ENCODE results near the gene DLD.
"Not testable (repeated sequence)": the region's sequence is repeated elsewhere in the genome, so short reads cannot be mapped to it uniquely, and the experiment has no call there.

Gene DLD

DNA sequence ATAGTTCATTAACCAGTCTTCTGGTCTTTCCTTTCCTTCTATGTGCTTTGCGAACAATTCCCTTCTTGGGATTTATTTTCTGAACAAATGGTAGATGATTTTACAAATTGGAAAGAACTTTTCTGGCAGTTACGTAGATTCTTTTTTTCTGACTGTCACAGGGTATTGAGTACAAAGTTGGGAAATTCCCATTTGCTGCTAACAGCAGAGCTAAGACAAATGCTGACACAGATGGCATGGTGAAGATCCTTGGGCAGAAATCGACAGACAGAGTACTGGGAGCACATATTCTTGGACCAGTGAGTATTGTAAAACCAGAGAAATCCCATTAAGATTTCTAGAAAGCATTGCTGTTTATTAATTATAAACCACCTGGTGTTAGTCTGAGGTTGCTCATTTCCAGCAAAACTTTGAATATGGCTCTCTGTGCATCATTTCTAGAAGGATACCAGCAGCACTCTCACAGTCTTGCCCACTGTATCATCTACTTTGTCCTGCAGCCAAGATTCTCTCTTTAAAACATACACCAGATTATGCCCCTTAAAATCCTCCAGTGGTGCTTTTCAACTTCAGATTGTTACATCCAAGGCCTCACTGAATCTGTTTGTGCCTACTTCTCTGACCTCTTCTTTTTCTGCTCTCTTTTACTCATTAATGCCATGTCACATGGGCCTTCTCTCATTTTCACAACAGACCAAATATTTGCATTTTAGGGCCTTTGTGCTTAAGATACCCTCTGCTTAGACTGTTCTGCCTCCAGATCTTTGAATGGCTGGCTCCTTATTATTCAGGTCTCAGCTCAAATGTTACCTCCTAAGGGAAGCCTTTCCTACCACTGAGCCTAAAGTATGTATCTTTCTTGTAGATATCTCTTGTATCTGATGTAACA is 27.0 kb downstream of the DLD start:
- DNase-seq: no peak

DNA sequence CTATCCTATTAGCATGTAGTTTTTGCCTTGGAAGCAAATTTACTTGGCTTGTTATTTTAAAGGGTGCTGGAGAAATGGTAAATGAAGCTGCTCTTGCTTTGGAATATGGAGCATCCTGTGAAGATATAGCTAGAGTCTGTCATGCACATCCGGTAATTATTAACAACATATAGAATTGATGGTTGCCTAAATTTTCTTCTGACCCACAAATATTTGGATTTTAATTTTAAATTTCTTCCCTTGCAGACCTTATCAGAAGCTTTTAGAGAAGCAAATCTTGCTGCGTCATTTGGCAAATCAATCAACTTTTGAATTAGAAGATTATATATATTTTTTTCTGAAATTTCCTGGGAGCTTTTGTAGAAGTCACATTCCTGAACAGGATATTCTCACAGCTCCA is 28.0 kb downstream of the DLD start:
- DNase-seq: no peak

DNA sequence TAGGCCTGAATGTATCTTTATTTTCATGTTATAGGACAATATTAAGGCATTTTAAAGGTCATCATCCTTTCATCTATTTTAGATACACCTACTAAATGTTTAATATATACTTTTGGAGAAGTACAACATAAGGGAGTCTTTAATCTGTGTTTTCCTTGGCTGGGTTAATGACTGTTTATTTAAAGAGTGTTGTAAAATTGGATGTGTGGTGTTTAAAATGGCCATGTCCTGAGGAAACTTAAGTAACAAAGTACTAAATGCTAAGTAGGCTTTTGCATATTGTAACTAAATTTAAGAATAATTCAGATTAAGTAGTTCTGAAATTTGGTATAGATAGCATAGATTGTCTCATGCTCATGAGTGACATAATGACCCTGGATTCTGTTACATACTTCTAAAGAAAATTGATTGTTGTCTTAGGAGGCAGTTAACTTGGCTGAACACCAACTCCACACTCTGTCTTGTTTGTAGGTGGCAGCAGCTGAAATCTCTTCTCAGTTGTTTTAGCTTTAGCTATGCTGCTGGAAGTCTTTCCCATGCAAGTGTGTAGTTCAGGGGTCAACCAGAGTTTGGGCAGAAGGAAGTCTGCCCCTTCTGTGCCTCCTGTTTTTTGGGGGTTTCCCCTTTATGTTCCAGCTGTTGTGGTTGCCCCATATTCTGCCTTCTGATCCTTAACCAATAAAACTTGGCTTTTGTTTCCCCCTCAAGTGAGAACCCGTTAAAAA is 29.2 kb downstream of the DLD start:
- no peak for DNase-seq

DNA sequence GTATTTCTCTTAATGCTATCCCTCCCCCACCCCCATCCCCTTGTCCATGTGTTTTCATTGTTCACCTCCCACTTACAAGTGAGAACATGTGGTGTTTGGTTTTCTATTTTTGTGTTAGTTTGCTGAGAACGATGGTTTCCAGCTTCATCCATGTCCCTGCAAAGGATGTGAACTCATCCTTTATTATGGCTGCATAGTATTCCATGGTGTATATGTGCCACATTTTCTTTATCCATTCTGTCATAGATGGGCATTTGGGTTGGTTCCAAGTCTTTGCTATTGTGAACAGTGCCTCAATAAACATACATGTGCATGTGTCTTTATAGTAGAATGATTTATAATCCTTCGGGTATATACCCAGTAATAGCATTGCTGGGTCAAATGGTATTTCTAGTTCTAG is 30.8 kb downstream of the DLD start:
- DNase-seq: not testable (repeated sequence)

DNA sequence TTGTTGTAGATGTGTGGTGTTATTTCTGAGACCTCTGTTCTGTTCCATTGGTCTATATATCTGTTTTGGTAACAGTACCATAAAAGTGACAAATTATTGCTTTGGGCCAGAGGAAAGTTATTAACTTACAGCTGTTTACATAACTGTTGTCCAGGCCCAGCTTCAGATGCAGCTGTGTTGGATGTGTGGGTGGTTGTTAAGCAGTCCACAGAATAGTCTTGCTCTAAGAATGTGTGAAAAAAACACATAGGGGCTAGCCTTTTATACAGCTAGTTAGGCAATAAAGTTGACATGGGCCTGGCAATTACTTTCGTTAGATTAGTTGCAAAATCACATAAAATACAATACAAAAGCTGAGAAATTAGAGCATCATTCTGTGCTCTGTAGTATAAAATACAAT is 31.9 kb downstream of the DLD start:
- no peak for DNase-seq

DNA sequence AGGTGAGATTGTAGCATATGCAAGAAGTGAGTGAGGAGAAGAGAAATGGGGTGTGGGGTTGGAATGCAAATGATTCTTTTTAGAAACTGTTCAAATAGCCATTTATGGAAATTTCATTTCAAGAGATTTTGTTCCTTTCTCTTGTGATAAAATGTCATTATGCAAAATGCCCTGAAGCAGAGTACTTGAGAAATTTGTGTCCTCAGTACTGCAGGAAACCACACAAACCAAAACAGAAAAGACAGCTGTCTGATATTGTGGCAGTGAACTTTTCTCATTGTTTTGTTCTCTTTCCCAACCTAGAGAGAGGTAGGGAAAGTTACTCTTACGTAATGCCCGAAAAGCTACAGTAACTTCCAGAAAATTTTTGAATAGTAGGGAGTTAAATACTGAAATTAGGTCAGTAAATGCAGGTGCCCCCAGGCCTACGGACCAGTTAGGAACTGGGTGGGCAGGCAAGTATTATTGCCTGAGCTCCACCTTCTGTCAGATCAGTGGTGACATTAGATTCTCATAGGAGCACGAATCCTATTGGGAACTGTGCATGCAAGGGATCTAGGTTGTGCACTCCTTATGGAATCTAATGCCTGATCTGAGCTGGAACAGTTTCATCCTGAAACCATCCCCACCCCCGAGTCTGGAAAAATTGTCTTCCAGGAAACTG is 34.0 kb downstream of the DLD start:
- no peak for DNase-seq

DNA sequence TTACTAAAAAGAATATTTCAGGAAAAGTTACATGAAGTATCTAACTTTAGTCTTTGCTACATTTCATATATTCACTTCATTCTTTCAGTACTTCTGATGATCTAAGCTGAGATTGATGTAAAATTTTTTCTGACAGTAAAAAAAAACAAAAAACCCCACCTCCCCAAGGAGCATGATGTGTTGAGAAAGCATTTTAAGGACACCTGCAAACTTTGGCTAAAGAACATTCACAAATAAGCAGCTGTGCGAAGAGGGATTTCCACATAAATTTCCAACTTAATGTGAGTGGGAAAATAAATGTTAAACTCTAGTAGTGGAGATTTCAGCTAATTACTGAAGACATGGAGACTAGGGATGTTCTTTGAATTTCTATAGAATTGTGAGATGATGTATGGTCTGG is 35.5 kb downstream of the DLD start:
- DNase-seq: no peak

DNA sequence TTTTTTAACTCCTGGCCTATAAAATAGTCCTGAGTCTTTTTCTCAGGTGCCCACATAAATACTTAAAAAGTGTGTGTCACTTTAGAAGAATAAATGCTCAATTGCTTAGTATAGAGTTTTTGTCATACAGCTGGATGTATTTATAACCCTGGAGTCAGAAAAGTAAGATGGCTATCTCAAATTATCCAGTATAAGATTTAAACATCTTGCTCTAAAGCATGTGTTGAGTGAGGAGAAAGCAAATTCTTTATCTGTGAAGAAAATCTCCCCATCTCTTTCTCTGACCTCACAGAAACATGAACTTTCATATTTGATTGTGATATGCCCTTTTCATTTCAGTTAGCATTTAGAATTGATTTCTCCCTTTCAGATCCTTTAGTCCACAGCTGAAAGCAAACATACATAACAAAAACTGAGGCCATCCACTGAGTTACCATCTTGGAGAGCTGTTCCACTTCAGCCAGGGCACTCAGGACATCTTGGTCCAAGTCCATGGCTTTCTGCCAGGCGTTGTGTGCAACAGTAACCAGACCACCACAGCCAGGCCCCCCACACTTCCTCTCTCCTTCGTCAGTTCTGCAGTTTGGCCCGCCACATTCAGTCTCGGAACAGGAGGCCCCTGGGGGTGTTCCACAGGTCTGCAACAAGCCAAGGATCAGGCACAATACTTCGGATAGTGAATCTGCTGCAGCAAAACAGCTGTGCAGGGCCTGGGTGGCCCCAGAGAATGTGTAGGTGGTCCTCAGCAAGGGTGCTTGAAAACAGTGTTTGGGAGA is 40.9 kb downstream of the DLD start:
- no peak for DNase-seq

DNA sequence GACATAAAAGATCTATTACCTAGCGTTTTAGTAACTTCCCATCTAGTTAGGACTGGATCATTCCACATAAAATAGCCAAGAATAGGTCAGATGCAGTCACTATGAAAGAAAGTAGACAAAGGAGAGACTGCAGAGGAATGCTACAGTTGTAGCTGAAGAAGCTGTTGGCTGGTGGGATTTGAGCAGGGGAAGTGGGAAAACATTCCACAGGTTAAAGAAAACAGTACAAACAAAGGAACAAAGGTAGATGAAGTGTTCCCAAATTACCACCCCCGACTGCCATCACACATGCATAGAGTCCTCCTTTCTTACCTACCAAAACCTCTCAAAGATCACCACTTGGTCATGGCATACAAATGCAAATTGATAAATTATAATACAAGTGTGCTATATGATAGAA is 41.8 kb downstream of the DLD start:
- no peak for DNase-seq

DNA sequence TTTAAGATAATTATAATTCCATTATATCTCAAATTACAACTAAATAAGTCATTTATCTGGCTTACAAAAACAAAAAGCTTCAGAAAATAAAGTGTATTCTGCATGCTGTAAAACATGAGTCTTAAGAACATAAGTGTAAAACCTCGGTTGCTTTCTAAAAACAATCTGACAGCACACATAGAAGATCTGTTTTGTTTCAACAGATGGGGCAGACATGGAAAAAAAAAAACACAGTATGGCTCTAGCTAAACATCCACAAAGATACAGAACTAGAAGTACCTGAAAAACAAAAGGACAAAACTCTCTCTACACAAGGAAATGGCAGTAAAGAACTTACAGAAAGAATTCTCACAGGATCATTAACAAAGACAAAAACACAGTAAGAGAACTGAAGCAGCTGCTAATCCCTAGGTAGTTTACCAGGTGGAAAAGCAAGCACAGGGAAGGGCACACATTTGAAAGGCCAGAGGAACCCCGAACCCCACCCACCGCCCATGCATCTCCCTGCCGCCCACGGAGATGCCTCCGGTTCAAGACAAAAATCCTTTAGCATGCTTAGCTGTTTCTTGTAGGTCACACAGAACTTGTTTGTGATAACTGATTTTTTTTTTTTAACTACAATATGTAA is 42.5 kb downstream of the DLD start:
- no peak for DNase-seq

DNA sequence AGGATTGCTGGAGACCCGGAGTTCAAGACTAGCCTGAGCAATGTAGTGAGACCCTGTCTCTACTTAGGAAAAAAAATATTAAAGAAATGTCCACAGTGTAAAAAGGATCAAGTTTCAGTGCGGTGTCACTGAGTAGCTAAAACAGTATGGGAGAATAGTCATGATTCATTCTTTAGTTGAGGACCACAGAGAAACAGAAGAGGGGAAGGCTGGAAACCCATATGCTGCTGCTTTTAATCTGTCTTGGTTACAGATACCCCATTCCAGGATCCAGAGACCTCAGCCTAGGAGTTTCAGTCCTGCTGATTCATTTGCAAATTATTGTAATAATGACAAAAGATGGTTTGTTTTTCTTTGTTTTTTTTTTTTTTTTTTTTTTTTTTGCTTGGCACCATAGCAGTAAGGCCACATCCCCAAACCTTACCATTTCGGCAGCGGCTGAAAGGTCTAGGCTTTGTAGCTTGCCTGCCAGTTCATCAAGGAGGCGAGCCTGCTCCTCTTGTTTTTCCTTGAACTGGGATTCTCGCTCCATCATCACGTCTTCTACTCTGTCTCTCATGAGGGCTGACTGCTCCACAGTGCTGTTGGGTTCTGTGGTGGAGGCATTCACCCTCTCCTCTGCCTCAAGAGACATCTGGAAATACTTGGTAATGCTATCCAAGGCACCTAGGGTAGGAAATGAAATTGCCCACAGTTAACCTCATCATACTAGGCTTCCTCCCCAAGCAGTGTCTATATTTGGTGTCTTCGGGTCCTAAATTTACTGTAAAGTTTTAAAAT is 44.2 kb downstream of the DLD start:
- no peak for DNase-seq

DNA sequence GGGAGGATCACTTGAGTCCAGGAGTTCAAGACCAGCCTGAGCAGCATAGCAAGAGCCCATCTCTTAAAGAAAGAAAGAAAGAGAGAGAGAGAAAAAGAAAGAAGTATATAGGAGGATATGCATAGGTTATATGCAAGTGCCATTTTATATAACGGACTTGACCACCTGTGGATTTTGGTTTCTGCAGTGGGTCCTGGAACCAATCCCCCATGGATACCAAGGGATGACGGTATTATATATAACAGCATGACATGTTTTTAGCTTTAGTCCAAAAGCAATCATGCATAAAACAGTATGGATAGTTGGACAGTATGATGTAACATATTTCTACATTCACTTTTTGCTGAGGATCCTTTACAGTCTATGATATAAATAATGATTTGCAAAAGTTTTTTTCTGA is 45.3 kb downstream of the DLD start:
- DNase-seq: no peak

DNA sequence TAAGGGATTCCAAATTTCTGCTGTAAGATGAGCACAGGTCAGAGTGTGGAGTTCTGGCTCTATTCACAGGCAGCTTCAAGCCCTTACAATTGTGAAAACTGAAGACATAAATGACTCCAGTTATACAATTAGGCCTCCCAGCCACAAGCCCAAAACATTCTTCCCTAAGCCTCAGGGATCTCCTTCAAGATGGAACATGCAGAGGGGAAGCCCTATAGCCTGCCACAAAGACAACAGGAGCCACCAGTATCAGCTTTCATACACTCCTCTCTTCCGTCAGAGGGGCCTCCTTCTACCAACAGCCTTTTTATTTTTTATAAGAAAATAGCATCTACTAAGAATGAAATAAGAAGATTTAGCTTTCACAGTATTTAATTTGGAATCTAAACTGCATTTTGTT is 46.5 kb downstream of the DLD start:
- no peak for DNase-seq

DNA sequence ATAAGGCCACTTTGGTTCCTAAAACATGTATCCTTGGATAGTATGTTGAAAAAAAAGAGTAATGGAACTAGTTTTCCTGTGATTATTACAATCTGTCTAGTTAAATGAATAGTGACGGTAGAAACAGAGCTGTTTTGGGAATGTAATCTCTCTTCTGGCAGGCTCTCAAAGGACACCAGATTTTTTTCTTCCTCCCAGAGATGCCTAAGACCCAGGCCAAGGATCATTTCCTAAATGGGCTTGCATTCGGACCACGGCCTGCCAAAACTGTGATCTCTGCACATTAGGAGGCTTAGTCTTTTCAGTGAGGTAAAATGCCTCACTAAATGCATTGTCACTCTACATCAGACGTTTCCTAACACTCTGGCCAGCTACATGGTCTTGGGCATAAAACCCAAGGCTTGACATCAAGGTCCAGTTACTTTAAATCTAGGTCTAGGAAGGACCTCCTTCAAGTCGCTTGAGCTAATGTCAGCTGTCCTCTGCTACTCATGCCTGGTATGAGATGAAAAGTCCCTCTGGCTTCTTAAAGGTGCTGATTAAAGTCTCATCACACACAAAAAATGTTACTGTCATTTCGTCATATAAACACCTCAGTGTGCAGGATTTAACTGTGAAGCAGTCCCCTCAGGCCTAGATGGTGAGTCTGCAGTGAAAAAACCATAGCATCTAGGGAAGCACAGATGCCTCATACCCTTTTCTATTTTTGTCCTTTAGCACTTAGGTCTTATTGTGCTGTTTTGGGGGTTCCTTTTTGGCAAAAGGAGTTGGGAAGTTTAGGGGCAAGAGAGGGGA is 47.7 kb downstream of the DLD start:
- no peak for DNase-seq

DNA sequence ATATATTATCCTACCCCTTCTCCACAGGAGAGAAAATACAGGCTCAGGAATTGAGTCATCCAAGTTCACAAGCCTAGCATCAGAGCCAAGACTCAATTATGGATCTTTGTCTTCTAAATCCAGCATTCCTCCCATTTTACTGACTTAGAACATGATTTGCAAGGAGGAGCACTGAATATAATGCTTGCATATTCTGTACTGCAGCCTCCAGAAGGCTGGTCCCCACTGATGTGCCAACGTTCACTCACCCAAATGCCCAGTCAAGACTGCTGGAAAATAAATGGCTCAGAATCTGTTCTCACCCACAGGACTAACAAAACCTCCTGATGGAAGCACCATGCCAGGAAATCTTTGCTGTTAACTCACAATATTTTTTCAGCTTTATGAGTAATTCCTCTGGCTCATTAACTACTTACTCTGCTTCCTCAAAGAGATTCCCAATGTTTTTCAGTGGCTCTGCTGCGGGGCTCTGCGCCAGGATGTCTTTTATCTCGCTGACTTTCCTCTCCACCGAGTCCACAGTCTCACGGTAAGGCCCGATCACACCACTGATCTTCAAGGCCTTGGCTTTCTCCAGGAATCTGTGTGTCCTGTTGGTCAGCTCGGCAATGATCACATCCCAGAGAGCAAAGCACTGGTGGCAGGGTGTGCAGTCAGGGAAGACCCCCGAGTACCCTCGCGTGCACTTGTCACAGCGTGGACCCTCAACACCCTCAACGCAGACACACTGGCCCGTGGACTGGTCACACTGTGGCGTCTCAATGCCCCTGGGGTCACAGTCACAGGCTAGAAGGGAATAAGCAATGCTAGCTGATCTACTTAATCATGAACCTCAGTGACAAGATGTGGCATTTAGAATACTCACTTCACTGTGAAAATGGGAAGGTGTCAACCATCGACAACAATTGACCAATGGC is 48.8 kb downstream of the DLD start:
- no peak for DNase-seq

DNA sequence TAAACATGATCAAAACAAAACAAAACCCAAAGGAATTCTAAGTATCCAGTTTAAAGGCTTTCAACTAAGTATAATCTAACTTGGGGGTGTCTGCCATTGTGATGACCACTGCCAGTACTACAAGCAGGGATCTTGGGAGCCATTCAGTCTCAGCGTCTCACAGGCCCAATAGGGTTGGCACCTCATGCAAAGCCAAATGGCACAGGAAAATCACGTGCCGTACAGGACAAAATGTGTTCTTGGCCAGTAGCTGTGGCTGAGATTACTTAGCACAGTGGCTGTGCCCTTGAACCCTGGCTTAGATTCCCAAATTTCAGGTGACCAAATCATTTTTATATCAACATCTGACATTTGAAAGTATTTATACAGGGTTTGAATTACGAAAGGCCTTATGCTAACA is 50.0 kb downstream of the DLD start:
- DNase-seq: no peak

DNA sequence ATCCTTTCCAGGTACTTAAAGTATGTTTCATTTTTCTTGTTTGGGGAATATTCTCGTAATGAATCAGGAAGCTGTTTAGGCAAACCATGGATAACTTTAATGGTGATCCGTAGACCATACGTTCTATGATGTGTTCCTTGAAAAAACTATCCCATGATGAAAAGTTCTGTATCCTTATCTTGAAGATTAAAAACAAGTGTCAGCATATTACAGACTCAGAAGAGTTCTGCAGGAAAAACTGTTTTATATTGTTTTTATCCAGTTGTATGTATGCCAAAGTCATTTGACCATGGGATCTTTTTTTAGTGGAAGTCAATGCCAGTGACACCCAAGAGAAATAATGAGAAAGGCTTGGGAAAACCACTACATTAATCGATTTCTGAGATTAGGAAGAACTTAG is 52.0 kb downstream of the DLD start:
- DNase-seq: no peak

DNA sequence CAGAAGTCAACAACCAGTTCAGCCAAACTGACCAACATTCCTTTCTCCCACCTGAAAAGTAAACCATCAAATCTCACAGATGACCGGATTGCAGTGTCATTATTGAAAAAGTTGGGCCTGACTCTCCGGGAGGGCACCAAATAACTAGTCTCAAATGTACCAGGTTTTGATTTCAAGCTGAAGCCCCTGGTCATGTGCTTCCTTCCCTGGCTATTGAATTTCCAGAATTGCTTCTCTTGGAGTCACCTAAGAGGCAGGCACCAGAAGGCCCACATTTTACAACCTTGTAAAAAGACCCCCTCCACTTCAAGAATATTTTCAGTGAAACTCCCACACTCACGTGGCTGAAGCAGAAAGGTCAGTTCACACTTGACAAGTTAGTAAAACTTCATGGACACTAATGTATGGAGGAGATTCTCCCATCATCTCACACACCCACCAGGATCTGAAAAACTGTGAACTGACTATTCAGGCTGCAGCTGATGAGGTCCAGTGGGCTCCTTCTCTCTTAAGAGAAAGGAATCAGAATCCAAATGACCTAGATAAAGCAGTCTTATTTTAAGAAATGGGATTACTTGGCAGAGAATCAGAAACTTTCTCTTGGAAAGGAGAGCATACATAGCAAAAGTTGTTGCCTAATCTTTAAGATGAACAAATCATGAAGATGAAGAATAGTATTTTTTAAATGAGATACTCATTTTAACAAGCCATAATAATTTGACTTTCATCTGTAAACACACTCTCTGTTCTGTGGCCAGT is 53.6 kb downstream of the DLD start:
- no peak for DNase-seq

DNA sequence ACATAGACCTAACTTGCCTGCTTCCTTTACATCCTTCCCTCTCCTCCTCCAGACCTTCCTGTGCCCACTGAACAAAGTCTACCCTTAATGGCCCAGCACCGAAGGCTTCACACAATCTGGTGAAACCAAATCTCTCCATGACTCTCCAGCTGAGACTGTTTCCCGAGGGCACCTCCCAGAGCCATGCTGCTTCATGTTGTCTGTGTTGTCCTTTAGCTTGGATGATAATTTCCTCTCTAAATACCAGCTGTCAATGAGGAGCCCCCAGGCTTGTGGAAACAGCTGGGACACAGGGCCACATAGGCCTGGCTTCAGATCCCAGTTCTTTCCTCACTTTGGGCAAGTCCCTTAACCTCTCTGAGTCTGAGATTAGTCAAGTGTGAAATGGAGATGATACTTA is 54.3 kb downstream of the DLD start:
- no peak for DNase-seq

All from activated CD8-positive, alpha-beta memory T cell treated with anti-CD3 and anti-CD28 coated beads for 24 hours (primary cell).